Kasumi-1 (cell line): ENCODE results near the gene VPS18.
A peak's percentile ranks its signal among the peaks of the same experiment; 100 is the strongest.

ENCODE experiments used
- DNase-seq, 2 experiments: peaks; one replicate each; lab custom pipeline; 2025; lab: John Stamatoyannopoulos, UW

VPS18 gene

DNA sequence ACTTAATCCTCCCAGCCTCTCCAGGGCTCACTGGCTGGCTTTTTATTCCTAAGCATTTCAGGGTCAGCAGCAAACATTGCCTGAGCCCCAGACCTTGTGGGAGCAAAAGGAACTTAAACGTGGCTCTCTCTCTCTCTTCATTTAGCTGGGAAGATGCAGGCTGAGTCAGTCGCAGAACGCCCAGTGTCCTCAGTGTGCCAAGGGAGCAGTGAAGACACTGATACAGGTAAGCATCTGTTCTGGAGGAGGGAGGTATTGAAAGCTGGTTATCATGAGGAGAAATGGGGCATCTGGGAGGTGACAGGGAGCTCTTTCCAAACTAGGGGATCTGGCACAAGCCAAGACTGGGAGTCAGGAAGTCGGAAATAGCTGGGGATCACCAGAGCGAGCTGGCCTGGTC lies 24.6 kb upstream of the VPS18 start:
- no peak for DNase-seq

DNA sequence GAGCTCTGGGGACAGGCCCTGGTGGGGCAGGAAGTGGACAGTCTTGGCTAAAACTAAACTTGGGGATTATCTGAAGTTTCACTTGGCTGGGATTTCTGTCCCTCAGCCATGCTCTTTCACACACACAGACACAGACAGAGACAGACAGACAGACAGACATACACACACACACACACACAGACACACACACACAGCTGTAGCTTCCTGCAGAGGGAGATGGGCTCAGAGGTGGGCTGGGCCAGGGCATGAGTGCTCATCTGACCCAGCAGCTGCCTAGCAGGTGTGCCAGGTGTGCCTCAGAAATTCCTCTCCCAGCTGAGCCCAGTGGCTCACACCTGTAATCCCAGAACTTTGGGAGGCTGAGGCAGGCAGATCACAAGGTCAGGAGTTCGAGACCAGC lies 23.5 kb upstream of the VPS18 start:
- no peak for DNase-seq

GRCh38 chr15:40871749-40872617 lies 22.3 kb upstream of the VPS18 start:
- DNase-seq: no peak

GRCh38 chr15:40872791-40873693 lies 21.2 kb upstream of the VPS18 start:
- no peak for DNase-seq

DNA sequence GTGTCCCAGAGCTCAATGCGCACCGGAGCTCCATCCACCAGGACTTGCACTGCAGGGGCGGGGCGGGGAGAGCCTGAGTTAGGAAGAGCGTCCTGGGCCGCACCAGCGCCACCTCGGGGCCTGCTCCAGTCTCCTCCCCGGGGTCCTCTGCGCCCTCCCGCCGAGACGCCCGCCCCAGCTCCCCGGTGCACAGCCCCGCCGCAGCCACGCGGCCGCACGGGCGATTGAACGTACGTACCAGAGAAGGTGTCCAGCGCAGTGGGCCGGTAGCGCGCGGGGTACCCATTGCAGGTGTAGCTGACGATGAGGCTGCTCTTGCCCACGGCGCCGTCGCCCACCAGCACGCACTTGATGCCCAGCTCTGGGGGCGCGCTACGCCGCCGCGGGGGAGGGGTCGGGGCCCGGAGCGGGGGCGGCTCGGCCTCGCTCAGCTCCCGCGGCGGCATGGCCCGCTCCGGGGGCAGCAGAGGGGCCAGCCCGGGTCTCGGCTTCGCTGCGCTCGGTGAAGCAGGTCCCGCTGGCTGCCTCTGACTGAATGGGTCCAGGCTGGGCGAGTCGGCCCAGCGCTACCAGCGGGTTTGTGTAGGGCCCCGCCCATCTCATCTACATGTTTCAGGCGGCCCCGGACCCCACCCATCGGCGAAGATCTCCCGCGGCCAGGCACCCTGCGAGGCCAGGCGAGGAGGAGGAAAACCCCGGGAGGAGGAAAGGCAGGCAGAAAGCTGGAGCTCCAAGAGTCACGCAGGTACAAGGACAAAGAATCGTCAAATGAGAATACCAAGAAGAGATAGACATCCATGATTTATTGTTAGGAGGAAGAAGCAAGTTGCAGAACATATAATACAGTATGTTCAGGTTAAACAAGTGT lies 20.3 kb upstream of the VPS18 start, which contains the start of gene RHOV:
TSS of gene RHOV (minus strand) at position 541 of the 868 bp plus-strand sequence. CDS start at position 446, 95 bp downstream.
- peak; percentile 49 to 60 for DNase-seq

GRCh38 chr15:40875991-40876730 lies 18.1 kb upstream of the VPS18 start:
- DNase-seq: no peak

DNA sequence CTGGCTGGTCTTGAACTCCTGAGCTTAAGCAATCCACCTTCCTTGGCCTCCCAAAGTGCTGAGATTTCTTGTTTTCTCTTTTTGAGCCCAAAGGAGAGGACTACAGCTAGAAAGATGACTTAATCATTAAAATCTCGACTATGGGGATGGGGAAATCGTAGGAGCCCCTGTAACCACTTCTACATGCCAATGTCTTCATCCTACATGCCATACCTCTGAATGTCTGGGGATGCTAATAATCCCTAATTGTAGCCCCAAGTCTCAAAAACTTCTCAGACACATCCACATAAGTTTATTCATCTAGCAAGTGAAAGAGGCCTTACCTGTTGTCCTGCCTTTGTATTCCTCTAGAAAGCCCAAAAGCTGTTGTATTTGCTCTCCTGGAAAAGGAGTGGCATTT lies 16.6 kb upstream of the VPS18 start:
- DNase-seq: no peak

- no peak for DNase-seq
Observed at GRCh38 chr15:40878785-40879184, 15.5 kb upstream of the VPS18 start.

- DNase-seq: no peak
Observed at GRCh38 chr15:40879609-40880008, 14.6 kb upstream of the VPS18 start.

- DNase-seq: no peak
Observed at GRCh38 chr15:40881351-40881750, 12.9 kb upstream of the VPS18 start.

DNA sequence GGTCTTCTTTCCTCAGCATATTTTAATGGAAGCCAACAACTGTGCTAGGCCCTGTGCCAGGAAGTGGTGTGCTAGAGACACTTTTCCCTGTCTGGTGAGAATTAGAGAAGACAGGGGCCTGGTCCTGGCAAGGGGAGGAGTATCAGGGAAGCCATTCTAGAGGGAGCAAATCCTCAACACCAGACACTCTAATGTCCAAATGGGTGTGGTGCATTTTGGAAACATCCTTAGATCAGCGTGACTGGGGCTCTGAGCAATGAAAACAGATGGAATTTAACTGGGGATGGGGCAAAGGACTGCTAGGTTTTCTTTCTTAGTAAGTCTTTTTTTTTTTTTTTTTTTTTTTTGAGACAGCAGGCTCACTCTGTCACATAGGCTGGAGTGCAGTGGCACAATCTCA lies 7.7 kb upstream of the VPS18 start:
- no peak for DNase-seq

- no peak for DNase-seq
Observed at GRCh38 chr15:40889112-40889511, 5.1 kb upstream of the VPS18 start.

- no peak for DNase-seq
Observed at GRCh38 chr15:40891138-40891537, 3.1 kb upstream of the VPS18 start.

- DNase-seq: peak; percentile 14 to 48
Observed at GRCh38 chr15:40891810-40892446, 2.3 kb upstream of the VPS18 start.

- no peak for DNase-seq
Observed at GRCh38 chr15:40892447-40893012, 1.7 kb upstream of the VPS18 start.

- DNase-seq: no peak
Observed at GRCh38 chr15:40893019-40893670, 1.1 kb upstream of the VPS18 start.

GRCh38 chr15:40894681-40895448 lies 615 bp downstream of the VPS18 start:
- DNase-seq: peak; percentile 91 to 97

GRCh38 chr15:40899536-40900207 lies 5.4 kb downstream of the VPS18 start:
- DNase-seq: no peak
